HG02970 (cell line): ENCODE measurements around the gene GTF2F2.
"Not testable (repeated sequence)": the region's sequence is repeated elsewhere in the genome, so short reads cannot be mapped to it uniquely, and the experiment has no call there.

Experiments
- ATAC-seq: cut with Tn5 transposase; IDR thresholded peaks from one replicate; pipeline ENCODE4 v1.9.1; 2021; ENCODE audit warnings: mild to moderate bottlenecking, moderate library complexity, moderate number of reproducible peaks; ENCODE audit not compliant: unreplicated experiment, low FRiP score

GTF2F2 gene

DNA sequence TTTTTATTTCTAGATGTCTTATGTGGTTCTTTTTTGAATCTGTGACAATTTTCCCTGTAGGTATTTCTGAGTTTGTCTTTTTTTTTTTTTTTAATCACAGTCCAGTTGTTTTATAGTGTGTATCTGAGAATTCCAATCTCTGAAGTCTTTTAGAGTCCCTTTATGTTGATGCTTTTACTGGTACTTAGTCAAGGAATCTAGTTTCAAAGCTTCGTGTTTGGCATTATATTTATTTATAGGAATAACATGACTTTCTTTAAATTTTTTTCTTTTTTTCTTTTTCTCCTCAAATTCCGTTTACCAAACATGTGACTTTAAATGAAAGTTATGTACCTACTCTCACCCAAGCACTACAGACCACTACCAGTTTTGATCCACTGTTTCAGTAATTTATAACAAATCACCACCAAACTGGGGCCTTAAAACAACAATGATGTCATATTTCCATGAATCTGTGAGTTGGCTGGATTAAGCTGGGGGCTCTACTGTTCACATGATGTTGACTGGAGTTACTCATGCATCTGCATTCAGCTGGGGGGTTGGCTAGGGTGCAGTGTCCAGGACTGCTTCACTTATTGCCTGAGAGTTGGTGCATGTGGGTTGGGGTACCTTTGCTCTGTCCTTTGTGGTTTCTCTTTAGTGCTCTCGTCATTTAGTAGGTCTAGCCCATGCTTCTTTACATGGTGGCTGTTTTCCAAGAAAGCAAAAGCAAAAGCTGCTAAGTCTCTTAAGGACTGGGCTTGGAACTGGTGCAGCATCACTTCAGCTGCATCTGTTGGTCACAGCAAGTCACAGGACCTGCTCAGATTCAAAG lies 58.2 kb downstream of the GTF2F2 start:
- ATAC-seq = no peak

DNA sequence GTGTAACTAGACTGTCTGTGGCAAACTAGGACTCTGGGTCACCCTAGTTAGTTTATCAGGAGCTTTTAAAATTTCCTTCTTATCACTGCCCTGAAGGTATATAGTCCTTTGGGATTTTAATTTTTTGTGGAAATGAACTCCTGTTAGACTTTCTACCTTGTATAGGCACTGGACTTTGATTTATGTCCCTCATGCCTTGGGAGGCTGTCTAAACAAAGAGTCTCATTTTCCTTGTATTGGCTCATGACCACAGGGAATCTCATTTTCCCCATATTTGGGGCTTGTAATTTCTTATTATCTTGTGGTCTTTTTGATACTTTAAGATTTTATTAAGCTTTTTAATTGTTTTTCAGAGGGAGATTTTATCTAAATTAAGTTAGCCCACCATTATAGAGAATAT lies 59.1 kb downstream of the GTF2F2 start:
- ATAC-seq = no peak

DNA sequence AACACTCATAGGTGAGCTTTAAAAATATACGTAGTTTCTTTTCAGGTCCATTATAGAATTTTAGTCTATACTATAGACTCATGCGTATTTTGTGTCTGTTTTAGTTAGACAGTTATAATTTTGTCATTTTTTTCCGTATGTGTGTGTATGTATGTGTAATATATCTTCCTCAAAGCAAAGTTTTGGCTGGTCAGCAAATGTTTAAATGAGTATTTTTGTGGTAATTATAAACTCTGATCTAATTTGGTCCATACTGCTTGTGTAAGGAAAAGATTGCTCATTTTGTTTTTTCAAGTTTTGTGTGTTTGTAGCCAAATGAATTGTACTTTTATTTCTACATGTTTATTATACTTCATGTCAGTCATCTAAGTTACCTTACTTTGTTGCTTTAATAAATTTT lies 60.0 kb downstream of the GTF2F2 start:
- no peak for ATAC-seq

DNA sequence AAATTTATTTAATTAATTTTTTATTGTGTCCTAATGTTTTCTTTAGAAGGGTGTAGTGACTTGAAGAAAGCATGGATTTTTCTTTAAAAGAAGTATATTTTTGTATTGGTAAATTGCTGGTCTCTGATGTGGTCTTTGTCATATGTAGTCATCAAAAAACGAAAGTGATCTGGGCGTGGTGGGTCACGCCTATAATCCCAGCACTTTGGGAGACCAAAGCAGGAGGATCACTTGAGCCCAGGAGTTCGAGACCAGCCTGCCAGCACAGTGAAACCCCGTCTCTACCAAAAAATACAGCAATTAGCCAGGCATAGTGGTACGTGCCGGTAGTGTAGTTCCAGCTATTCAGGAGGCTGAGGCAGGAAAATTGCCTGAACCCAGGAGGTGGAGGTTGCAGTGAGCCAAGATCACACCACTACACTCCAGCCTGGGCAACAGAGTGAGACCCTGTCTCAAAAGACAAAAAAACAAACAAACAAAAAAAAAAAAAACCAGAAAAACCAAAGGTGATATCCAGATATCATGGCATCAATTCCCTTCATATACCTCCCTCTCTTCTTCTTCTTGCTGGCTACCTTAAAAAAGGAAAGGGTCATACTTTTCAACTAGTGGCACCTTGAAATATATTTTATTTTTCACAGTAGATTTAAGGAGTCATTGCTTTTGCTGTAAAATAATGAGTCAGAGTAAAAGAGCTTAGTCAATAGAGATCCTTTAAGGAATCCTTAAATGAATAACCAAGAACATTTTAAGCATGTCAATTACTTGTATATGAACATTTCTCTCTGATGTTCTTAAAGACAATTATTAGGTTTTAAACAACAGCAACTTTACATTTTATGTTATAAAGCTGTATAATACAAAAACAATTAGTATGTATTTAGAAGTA lies 60.6 kb downstream of the GTF2F2 start:
- no peak for ATAC-seq

GRCh38 chr13:45184693-45185092 lies 64.4 kb downstream of the GTF2F2 start:
- no peak for ATAC-seq

DNA sequence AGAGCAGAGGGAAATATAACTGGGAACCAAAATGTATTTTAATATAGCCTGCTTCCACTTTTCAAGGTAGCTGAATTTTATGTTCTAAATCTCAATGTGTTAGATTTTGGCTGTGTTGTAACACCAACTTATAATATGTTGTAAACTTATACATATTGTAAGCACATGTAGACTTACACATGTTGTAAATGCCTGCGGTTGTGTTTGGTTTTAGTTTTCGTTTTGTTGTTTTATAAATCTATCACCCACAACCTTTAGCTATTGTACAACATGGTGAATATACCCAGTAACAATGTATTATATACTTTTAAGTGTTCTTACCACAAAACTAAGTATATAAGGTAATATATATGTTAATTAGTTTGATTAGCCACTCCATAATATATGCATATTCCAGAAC lies 65.0 kb downstream of the GTF2F2 start:
- no peak for ATAC-seq

- not testable (repeated sequence) for ATAC-seq
Measured at GRCh38 chr13:45189077-45189476, 68.8 kb downstream of the GTF2F2 start.

GRCh38 chr13:45189511-45189910 lies 69.2 kb downstream of the GTF2F2 start:
- ATAC-seq = not testable (repeated sequence)

DNA sequence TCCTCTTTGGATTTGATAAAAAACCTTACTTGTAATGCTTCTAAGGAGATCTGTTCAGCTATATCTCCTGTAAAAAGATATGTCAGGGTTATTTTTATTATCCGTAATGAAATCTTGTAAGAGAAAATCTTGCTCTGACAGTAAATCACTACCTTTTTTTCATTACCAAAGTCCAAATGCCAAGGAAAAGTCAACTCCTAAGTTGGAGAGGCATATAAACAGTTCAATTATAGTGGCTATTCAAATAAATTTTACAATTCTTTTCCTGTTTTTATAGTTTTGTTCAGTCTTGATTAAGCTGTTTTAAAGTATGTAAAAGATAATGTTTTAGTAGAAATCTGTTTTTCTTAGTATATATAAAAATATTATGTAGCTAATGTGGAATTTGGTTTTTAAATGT lies 71.6 kb downstream of the GTF2F2 start:
- no peak for ATAC-seq

GRCh38 chr13:45194081-45194939 lies 74.0 kb downstream of the GTF2F2 start:
- ATAC-seq = no peak

GRCh38 chr13:45195421-45195820 lies 75.1 kb downstream of the GTF2F2 start:
- ATAC-seq = no peak

DNA sequence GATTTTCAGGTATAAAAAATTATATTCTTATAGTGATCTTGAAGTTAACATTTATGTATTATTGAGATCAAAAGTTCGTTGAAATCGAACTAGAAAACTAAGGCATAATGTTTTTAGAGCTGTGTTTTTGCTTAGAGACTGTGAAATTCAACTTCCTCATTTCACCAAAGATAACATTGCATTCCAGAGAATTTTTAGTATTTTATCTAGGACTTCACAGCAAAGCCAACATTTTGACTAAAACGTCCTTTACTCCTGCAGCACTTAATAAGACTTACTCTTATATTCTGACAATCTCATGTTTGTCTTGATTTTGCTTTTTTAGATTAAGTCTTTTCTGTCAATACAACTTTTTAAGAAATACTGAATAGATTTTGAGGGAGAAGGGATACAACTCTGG lies 75.8 kb downstream of the GTF2F2 start:
- no peak for ATAC-seq

DNA sequence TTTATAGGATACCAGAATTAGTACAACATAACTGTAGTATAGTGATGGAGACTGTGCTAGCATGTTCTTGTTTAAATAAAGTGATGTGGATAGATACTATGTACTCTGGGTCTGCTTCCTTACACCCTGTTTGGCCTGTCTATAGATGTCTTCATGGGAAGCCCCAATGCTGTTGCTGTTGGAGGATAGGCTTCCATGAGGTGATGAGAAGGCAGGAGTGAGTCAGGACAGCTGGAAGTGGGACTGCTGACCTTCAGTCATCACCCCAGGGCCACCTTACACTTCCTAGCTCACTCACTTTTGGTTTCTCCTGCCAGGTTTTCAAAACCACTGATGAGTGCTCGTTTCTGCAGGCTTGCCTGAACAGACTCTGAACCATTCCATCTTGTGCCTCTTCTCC lies 76.3 kb downstream of the GTF2F2 start:
- no peak for ATAC-seq

DNA sequence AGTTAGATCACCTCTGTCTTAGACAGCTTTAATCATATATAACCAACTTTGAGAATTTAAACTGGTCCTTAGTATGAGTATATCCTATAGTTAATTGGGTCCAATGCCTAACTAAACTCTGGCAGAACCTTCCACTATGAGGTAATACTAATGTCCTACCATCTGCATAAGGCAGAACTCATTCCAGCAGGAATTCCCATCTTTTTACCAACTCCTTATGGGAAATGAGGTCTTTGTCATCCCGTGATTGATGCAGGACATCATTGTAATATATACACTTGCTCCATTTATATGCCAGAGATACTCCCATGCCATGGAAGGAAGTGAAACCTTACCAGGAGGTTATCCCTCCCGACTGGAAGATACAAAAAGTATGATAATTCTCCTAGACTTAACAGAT lies 77.7 kb downstream of the GTF2F2 start:
- no peak for ATAC-seq

DNA sequence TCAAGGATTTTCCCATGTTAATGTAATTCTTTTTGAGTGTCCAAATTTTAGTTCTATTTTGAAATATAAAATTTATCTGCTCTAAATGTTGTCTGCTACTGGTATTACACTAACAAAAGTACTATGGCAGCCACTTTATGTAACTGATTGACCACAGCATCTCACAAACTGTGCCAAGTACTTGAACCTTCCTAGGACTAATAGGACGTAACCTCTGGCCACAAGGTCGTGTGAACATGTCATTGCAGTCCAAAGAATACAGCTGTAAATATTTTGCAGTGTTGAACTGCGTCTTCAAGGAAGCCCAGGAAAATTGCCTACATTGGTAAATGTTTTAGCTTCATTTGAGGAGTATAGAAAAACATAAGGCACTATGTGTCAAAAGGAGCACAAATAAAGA lies 78.6 kb downstream of the GTF2F2 start:
- no peak for ATAC-seq

- no peak for ATAC-seq
Measured at GRCh38 chr13:45199711-45200110, 79.4 kb downstream of the GTF2F2 start.

DNA sequence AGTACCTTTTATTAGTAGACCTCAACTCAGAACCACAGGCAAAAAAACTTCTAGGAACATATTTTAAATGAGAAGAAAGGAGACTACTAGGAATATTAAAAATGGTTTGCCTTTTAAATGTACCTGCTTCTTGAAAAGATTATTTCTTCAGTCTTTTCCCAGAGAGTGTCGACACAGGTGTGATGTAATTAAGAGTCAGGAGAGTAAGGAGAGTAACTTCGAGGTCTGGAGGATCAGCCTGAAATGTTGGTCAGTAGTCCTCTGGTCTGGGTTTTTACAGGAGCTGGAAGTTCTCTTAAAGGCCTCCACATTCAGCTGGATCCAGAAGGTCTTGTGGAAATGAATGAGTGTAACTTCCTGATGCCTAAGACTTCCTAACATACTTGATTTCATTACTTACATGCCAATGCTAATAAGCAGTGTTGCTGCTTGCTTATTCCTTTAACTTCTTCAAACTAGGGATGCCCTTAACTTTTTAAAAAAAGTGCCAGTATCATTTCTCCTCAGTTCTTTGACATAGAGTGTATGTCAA lies 80.5 kb downstream of the GTF2F2 start, which contains the start of gene KCTD4:
KCTD4 (minus strand) TSS at position 345 of the 532 bp plus-strand sequence. CDS start 6,478 bp downstream, outside the sequence.
- no peak for ATAC-seq

DNA sequence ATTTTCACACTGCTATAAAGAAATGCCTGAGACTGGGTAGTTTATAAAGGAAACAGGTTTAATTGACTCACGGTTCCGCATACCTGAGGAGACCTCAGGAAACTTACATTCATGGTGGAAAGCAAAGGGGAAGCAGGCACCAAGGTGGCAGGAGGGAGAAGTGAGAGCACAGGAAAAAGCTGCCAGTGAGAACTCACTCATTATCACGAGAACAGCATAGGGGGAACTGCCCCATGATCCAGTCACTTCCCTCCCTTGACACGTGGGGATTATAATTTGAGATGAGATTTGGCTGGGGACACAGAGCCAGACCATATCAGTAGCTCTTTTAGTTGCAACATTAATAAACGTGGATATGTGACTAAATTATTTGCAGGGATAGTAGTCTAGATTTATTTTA lies 84.8 kb downstream of the GTF2F2 start:
- no peak for ATAC-seq

GRCh38 chr13:45206340-45206739 lies 86.0 kb downstream of the GTF2F2 start:
- ATAC-seq = no peak

GRCh38 chr13:45207319-45207718 lies 87.0 kb downstream of the GTF2F2 start:
- no peak for ATAC-seq
